Posterior vena cava (tissue), 2 donors: ENCODE results near the gene TRMO. TPM values are rescaled to one million over a fixed set of nuclear protein-coding genes. Genes with fewer than 3 reads are reported as not detected.

Experiments used
- DNase-seq: peaks from one replicate; pipeline ENCODE4 v3.0.0-alpha.2; 2020; ENCODE audit warnings: low spot score
- intact Hi-C, 2 donors: fragments of 100-400 bp; cut with DNase I; formaldehyde crosslinking; loops; one replicate each; pipeline versions ENCODE4 v1.14.1 to v1.14.2; 2022 to 2023
- total RNA-seq, 2 donors: library from RNA; stranded (reverse); fragmentation: NEBNext Ultra II Directional; extraction: Animal tissue kit (Norgen Biotek cat#: 25700); gene quantifications; one replicate each; pipeline ENCODE4 v1.2.1, GENCODE V29; 2021
- donor health status: DM: yes; HTN: yes; CAD: no.
- donor health status: DM: yes; HTN: yes; CAD: no.

TRMO gene
- total RNA-seq, 2 donors from 2014 or later = 7.0 to 8.7 TPM

GRCh38 chr9:97941323-97941722, 19.0 kb upstream of the TRMO start:
- intact Hi-C loops = no loop called here
- no peak for DNase-seq

GRCh38 chr9:97940741-97941140, 18.4 kb upstream of the TRMO start:
- DNase-seq = no peak
- intact Hi-C loops = no loop called here

GRCh38 chr9:97940233-97940632, 17.9 kb upstream of the TRMO start:
- DNase-seq = no peak
- intact Hi-C loops = no loop called here

- no peak for DNase-seq
- intact Hi-C loops = no loop called here
Observed at GRCh38 chr9:97938081-97938644, 15.9 kb upstream of the TRMO start, which contains the start of gene HEMGN. Gene HEMGN, minus strand, starts transcription at chr9:97938172. Its CDS starts 36 bp downstream, at chr9:97938136.

- no peak for DNase-seq
- intact Hi-C loops = no loop called here
Observed at GRCh38 chr9:97936998-97937397, 14.7 kb upstream of the TRMO start.

- intact Hi-C loops = no loop called here
- DNase-seq = no peak
Observed at GRCh38 chr9:97935276-97935675, 13.0 kb upstream of the TRMO start.

GRCh38 chr9:97934321-97935115, 12.2 kb upstream of the TRMO start:
- DNase-seq = no peak
- intact Hi-C loops = no loop called here

- intact Hi-C loops = no loop called here
- no peak for DNase-seq
Observed at GRCh38 chr9:97933297-97933998, 11.1 kb upstream of the TRMO start.

GRCh38 chr9:97930972-97931371, 8.7 kb upstream of the TRMO start:
- DNase-seq = no peak
- intact Hi-C loops = no loop called here

GRCh38 chr9:97928986-97929604, 6.8 kb upstream of the TRMO start:
- intact Hi-C loops = loop anchor here (10.0 kb wide), 2 partner anchors 106 to 326 kb away; partner anchors contain the start of gene TBC1D2 (in 1 of the 2)
- DNase-seq = no peak

- no peak for DNase-seq
- intact Hi-C loops = loop anchor here (2.0 to 10.0 kb wide), 3 partner anchors 109 to 329 kb away; partner anchors contain the start of gene TBC1D2 (in 1 of the 2)
Observed at GRCh38 chr9:97925497-97926334, 3.4 kb upstream of the TRMO start.

GRCh38 chr9:97924386-97924785, 2.1 kb upstream of the TRMO start:
- DNase-seq = no peak
- intact Hi-C loops = loop anchor here (2.0 to 10.0 kb wide), 4 partner anchors 58 to 330 kb away; partner anchors contain the start of genes ANP32B (in 1 of the 2) and TBC1D2 (in 1 of the 2)

GRCh38 chr9:97923529-97924108, 1.3 kb upstream of the TRMO start:
- intact Hi-C loops = loop anchor here (2.0 to 10.0 kb wide), 4 partner anchors 59 to 331 kb away; partner anchors contain the start of genes ANP32B (in 1 of the 2) and TBC1D2 (in 1 of the 2)
- peak; percentile 89 for DNase-seq

GRCh38 chr9:97919217-97919813, 3.0 kb downstream of the TRMO start:
- intact Hi-C loops = no loop called here
- no peak for DNase-seq

GRCh38 chr9:97918611-97919010, 3.7 kb downstream of the TRMO start:
- intact Hi-C loops = no loop called here
- no peak for DNase-seq

- intact Hi-C loops = no loop called here
- DNase-seq = no peak
Observed at GRCh38 chr9:97911970-97912369, 10.3 kb downstream of the TRMO start.

- DNase-seq = no peak
- intact Hi-C loops = no loop called here
Observed at GRCh38 chr9:97911528-97911927, 10.8 kb downstream of the TRMO start.

GRCh38 chr9:97910357-97910756, 11.9 kb downstream of the TRMO start:
- intact Hi-C loops = no loop called here
- no peak for DNase-seq
